Heart left ventricle (tissue), 16 donors: Measurements from ENCODE around the gene IGF2R. TPM values are rescaled to one million over a fixed set of nuclear protein-coding genes. Genes with fewer than 3 reads are reported as not detected.

ENCODE experiments used
- ATAC-seq, 4 donors: fragments of 200-7000 bp; cut with Tn5 transposase; one replicate each; pipeline ENCODE4 v1.9.1; 2020 to 2022; ENCODE audit warnings: moderate library complexity in 4 of 4, mild to moderate bottlenecking in 3 of 4, moderate number of reproducible peaks in 1 of 4
- DNase-seq, 5 donors: peaks; one replicate each; pipeline ENCODE4 v3.0.0-alpha.2; 2020
- H3K27ac ChIP-seq, 12 donors: fragments of 200-600 bp; sonication (generic) in 4 of 12; one replicate each; pipeline versions ENCODE4 v1.5.0 to v1.8.0; 2016 to 2022; ENCODE audit warnings: mild to moderate bottlenecking in 2 of 12
- H3K27me3 ChIP-seq, 9 donors: fragments of 200-600 bp; sonication (generic) in 2 of 9; one replicate each; pipeline versions ENCODE4 v1.5.1 to v1.8.0; 2016 to 2022; ENCODE audit warnings: mild to moderate bottlenecking in 3 of 9
- H3K36me3 ChIP-seq, 9 donors: fragments of 200-600 bp; sonication (generic) in 2 of 9; one replicate each; pipeline versions ENCODE4 v1.5.0 to v1.8.0; 2018 to 2022; ENCODE audit warnings: mild to moderate bottlenecking in 2 of 9
- H3K4me1 ChIP-seq, 12 donors: fragments of 200-600 bp; sonication (generic) in 4 of 12; one replicate each; pipeline versions ENCODE4 v1.5.0 to v1.8.0; 2016 to 2022; ENCODE audit warnings: mild to moderate bottlenecking in 3 of 12
- H3K4me3 ChIP-seq, 12 donors: fragments of 200-600 bp; sonication (generic) in 4 of 12; one replicate each; pipeline versions ENCODE4 v1.5.0 to v1.8.0; 2017 to 2022; ENCODE audit warnings: mild to moderate bottlenecking in 9 of 12, moderate library complexity in 4 of 12
- H3K9me3 ChIP-seq, 12 donors: fragments of 200-600 bp; sonication (generic) in 4 of 12; one replicate each; pipeline versions ENCODE4 v1.5.0 to v1.8.0; 2016 to 2022; ENCODE audit warnings: mild to moderate bottlenecking in 1 of 12
- CTCF ChIP-seq, 12 donors: fragments of 200-600 bp; sonication (generic) in 4 of 12; IDR thresholded peaks; one replicate each; pipeline versions ENCODE4 v1.5.0 to v1.8.0; 2018 to 2022; ENCODE audit warnings: antibody characterized with exemption in 12 of 12, mild to moderate bottlenecking in 5 of 12
- POLR2A ChIP-seq, 2 donors: fragments of 450-650 bp; IDR thresholded peaks; one replicate each; pipeline ENCODE4 v1.6.1; 2017; ENCODE audit warnings: antibody characterized with exemption in 2 of 2, mild to moderate bottlenecking in 2 of 2, moderate library complexity in 2 of 2
- WGBS, 4 donors: extraction: QIAGEN DNeasy Blood & Tissue Kit in 2 of 4; methylation state at CpG; one replicate each; pipeline versions ENCODE4 v1.1.5 to v1.1.7; 2013 to 2018; 5-methylcytosine and 5-hydroxymethylcytosine counted together
- intact Hi-C, 10 donors: fragments of 100-400 bp; cut with DNase I; formaldehyde crosslinking; loops; one replicate each; pipeline versions ENCODE4 v1.11.1 to v1.14.2; 2022
- polyA plus RNA-seq, 2 donors: library from polyadenylated mRNA; stranded (reverse); fragments of 200-250 nt; gene quantifications; one replicate each; pipeline ENCODE4 v1.2.3, GENCODE V29; 2013
- total RNA-seq, 9 donors: library from RNA; depleted of rRNA in 2 of 9; stranded (reverse); fragments of >200 nt in 2 of 9; fragmentation: NEBNext Ultra II Directional in 3 of 9; extraction: Animal tissue kit (Norgen Biotek cat#: 25700) in 3 of 9; gene quantifications; one replicate each; pipeline versions ENCODE4 v1.1.0 to v1.2.4, GENCODE V29; 2016 to 2023
- donor health status: ischemic (EF 13 %, LVEDD 7.1; RV severe dilation, severe dysfunction).
- donor health status: healthy with polysubstance abuse.
- donor health status: DM: no; HTN: yes; CAD: no.
- donor health status: DM: no; HTN: no; CAD: no.
- donor health status: ischemic (EF 25% LVEDD 6.9; RV normal size, moderate dysfunction).
- donor health status: ischemic (EF 25% LVEDD 5.7; RV mildly dilated, moderate dysfunction).
- donor health status: healthy.
- donor health status: DM: yes; HTN: yes; CAD: no.
- donor health status: ischemic (EF 35%, LVEDD 5.7; RV mildly dilated, moderate dysfunction).
- donor health status: nonischemic (EF 11% LVEDD 7.7; RV severe dilation, severe dysfunction).
- donor health status: DM: yes; HTN: yes; CAD: no.
- donor health status: PGD.
- donor health status: ischemic (EF 29% LVEDD 5.4; RV normal size, mild dysfunction).
- donor health status: nonischemic (EF 23%, LVEDD 6.1; RV moderate dilation, normal function).

Gene IGF2R
- total and polyA plus RNA-seq, 11 donors: 15.4 to 111 (median 68.5) TPM

- ATAC-seq (peak in 3 of 4 donors; percentile 19 to 52 (median 40)), DNase-seq (no peak)
- WGBS, 4 donors: 70 to 78% (median 72%) methylated on average over 19 to 23 of the region's 23 CpGs
- Histone ChIP-seq H3K4me1 (peaks cover 0 to 20% (median 0%) of the 10 kb centered on the region in 12 donors), H3K4me3 (no peak overlapping the region), H3K36me3 (peaks cover 2 to 92% (median 69%) of the 10 kb centered on the region in 9 donors), H3K9me3 (no peaks in the 10 kb centered on the region), H3K27me3 (no peaks in the 10 kb centered on the region), H3K27ac (no peak overlapping the region)
- intact Hi-C loops: loop anchor here in 1 of 10 donors (10.0 kb wide), 1 partner anchor 237 kb away; no protein-coding TSS in a partner anchor
- TF ChIP-seq POLR2A (IDR thresholded peaks at IDR 0.05) (no peak), CTCF (IDR thresholded peaks at IDR 0.05) (no peak)
Observed at GRCh38 chr6:160101277-160102205, 132.7 kb downstream of the IGF2R start.

- intact Hi-C loops: loop anchor here in 1 of 10 donors (10.0 kb wide), 1 partner anchor 238 kb away; no protein-coding TSS in a partner anchor
- WGBS, 4 donors: 93 to 97% (median 96%) methylated on average over 14 to 16 of the region's 16 CpGs
- H3K36me3 ChIP-seq: peaks cover 2 to 90% (median 64%) of the 10 kb centered on the region in 9 donors
- H3K4me1 ChIP-seq: peaks cover 0 to 20% (median 0%) of the 10 kb centered on the region in 12 donors
- H3K27ac ChIP-seq: no peak overlapping the region
- H3K4me3 ChIP-seq: no peak overlapping the region
- DNase-seq (no peak), ATAC-seq (no peak)
- H3K27me3 ChIP-seq: no peaks in the 10 kb centered on the region
- TF ChIP-seq CTCF (IDR thresholded peaks at IDR 0.05): no peak
- TF ChIP-seq POLR2A (IDR thresholded peaks at IDR 0.05): no peak
- H3K9me3 ChIP-seq: no peaks in the 10 kb centered on the region
Observed at GRCh38 chr6:160102399-160102798, 133.5 kb downstream of the IGF2R start.

DNA sequence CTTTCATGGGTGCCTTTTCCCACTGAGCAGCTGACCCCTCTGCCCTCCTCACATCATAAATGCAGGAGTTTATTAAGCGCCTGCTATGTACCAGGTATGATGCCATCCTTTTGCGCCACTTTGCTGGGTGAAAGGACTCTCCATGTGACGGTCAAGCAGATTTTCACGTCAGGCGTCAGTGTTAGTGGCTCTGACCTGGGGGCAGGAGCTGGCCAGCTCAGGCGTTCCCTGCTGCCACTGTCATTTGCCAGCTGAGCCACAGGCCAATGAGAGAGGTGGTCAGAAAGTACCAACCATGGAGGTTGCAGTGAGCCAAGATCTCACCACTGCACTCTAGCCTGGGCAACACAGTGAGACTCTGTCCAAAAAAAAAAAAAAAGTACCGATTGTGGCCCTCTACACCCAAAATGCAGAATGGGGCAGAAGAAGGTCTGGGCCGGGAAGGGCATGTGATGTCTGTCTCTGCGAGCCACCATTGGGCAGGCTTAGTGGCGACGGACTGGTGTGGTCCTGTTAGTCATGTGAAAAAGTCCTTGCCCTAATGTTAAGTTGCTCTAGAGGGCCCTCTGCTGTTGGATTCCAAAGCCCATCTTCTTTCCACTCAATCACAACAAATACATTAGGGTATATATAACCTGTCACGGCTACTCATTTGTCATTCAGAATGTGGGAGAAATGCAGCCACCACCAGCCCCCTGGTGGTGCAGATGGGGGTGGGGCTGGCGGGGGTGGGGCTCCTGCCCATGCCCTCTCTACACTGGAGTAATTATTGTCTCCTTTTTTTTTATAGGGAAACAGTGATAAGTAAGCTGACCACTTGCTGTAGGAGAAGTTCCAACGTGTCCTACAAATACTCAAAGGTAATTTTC lies 134.3 kb downstream of the IGF2R start:
- Histone ChIP-seq H3K36me3 (peaks cover 2 to 82% (median 56%) of the 10 kb centered on the region in 9 donors), H3K27me3 (no peaks in the 10 kb centered on the region), H3K27ac (no peak overlapping the region), H3K4me1 (peaks cover 0 to 20% (median 0%) of the 10 kb centered on the region in 12 donors), H3K9me3 (no peaks in the 10 kb centered on the region), H3K4me3 (no peak overlapping the region)
- TF ChIP-seq POLR2A (IDR thresholded peaks at IDR 0.05): no peak
- peak in 7 of 12 donors; percentile 15 to 44 (median 30) for TF ChIP-seq CTCF (IDR thresholded peaks at IDR 0.05)
- intact Hi-C loops: loop anchor here in 1 of 10 donors (10.0 kb wide), 1 partner anchor 238 kb away; no protein-coding TSS in a partner anchor
- peak in 1 of 4 donors; percentile 41 for ATAC-seq
- no peak for DNase-seq
- WGBS, 4 donors: 84 to 89% (median 88%) methylated on average over 14 of the region's 14 CpGs
